GM19328 (cell line): ENCODE measurements around the gene MSRB1.
"Not testable (repeated sequence)": the region's sequence is repeated elsewhere in the genome, so short reads cannot be mapped to it uniquely, and the experiment has no call there.

Experiments used
- ATAC-seq: cut with Tn5 transposase; IDR thresholded peaks from one replicate; pipeline ENCODE4 v1.9.1; 2021; ENCODE audit warnings: mild to moderate bottlenecking, moderate library complexity; ENCODE audit not compliant: unreplicated experiment

Gene MSRB1

DNA sequence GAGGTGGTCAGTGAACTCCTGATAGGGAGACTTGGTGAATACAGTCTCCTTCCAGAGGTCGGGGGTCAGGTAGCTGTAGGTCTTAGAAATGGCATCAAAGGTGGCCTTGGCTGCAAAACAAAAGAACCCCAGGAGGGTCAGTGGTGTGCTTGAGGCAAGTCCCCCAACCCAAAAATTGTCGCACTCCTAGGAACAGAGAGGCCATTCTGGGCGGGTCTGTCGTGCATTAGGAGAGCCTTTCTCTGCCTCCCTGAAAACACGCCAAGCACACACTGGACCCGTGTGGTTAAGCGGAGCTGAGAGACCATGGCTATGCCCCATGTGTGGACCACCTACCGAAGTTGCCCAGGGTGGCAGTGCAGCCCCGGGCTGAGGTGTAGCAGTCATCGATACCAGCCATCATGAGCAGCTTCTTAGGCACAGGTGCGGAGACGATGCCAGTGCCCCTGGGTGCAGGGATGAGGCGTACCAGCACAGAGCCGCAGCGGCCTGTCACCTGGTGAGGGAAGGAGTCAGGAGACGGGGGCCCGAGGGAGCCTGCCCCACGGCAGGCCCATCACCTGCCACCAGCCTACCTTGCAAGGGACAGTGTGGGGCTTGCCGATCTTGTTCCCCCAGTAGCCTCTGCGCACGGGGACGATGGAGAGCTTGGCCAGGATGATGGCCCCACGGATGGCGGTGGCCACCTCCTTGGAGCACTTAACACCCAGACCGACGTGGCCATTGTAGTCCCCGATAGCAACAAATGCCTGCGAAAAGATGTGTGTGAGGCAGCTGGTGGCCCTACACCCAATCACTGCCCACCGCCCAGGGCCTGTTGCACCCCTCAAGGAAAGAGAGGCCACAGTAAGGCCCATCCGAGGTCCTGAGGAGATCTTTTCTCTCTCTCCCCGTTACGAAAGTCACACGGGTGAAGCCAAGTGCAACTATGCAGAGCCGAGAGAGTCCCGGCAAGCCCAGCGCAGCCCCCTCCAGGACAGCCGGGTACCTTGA lies 19.5 kb upstream of the MSRB1 start:
- ATAC-seq = not testable (repeated sequence)

GRCh38 chr16:1961651-1962067 lies 18.7 kb upstream of the MSRB1 start:
- no peak for ATAC-seq

- ATAC-seq = no peak
These were observed 17.9 kb upstream of the MSRB1 start for GRCh38 chr16:1960665-1961630.

- ATAC-seq = peak; percentile 59
These were observed 16.5 kb upstream of the MSRB1 start, which contains the start of gene NDUFB10 for GRCh38 chr16:1959269-1960039. NDUFB10 (plus strand) TSS chr16:1959538; CDS start chr16:1959625, 87 bp downstream.

GRCh38 chr16:1958715-1959268 lies 15.8 kb upstream of the MSRB1 start:
- no peak for ATAC-seq

DNA sequence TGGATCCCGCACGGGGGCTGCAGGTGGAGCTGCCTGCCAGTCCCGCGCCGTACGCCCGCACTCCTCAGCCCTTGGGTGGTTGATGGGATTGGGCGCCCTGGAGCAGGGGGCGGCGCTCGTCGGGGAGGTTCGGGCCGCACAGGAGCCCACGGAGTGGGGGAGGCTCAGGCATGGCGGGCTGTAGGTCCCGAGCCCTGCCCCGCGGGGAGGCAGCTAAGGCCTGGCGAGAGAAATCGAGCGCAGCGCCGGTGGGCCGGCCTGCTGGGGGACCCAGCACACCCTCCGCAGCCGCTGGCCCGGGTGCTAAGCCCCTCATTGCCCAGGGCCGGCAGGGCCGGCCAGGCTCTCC lies 15.1 kb upstream of the MSRB1 start:
- not testable (repeated sequence) for ATAC-seq

DNA sequence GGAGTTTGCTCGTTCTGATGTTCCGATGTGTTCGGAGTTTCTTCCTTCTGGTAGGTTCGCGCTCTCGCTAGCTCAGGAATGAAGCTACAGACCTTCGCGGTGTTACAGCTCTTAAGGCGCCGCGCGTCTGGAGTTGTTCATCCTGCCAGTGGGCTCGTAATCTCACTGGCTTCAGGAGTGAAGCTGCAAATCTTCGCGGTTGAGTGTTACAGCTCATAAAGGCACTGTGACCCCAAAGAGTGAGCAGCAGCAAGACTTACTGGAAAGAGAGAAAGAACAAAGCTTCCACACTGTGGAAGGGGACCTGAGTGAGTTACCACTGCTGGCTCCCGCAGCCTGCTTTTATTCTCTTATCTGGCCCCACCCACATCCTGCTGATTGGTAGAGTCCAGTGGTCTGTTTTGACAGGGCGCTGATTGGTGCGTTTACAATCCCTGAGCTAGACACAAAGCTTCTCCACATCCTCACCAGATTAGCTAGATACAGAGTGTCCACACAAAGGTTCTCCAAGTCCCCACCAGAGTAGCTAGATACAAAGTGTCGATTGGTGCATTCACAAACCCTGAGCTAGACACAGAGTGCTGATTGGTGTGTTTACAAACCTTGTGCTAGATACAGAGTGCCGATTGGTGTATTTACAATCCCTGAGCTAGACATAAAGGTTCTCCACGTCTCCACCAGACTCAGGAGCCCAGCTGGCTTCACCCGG lies 14.6 kb upstream of the MSRB1 start:
- not testable (repeated sequence) for ATAC-seq

DNA sequence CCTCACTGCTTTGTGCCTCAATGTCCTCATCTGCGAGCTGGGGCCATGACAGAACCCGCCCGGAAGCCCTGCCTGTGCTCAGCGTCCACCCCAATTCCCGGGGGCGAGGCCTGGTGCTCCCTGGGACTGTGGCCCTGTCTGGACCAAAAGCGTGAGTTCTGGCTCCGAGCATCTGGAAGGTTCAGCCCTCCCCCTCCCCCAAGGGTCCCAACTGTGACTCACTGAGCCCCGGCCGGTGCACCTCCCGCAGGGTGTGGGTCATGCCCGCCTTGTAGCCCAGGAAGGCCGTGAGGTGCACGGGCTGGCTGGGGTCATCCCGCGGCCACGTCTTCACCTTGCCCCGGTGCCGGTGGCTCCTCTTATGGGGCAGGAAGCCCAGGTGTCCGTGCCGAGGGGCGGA lies 10.7 kb upstream of the MSRB1 start:
- ATAC-seq = no peak

DNA sequence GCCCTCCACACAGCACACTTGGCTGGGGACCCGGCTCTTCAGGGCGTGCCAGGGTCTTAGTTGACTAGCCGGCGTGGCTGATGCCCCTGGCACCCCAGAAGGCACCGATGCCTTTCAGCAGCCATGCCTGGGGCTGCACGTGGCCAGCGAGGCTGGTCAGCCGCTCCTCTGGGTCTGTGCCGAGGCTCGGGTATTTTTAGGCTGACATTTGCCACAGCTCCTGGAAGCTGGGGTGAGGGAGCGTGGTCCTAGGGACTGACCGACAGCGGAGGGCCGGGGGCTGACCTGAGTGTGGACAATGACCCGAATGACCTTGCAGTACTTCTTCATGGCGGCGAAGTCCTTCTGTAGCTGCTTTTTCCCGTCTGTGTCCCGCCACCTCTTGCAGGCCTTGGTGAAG lies 7.6 kb upstream of the MSRB1 start:
- no peak for ATAC-seq

GRCh38 chr16:1950047-1950446 lies 7.0 kb upstream of the MSRB1 start:
- no peak for ATAC-seq

DNA sequence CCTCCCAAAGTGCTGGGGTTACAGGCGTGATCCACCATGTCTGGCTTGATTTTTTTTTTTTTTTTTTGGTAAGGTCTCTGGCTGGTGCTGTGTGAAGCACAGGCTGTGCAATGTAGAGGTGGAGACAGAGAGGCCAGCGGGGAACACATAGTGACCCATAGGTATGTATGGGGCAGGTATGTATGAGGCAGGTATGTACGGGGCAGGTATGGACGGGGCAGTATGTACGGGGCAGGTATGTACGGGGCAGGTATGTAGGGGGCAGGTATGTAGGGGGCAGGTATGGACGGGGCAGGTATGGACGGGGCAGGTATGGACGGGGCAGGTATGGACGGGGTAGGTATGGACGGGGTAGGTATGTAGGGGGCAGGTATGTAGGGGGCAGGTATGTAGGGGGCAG lies 6.5 kb upstream of the MSRB1 start:
- ATAC-seq = no peak

DNA sequence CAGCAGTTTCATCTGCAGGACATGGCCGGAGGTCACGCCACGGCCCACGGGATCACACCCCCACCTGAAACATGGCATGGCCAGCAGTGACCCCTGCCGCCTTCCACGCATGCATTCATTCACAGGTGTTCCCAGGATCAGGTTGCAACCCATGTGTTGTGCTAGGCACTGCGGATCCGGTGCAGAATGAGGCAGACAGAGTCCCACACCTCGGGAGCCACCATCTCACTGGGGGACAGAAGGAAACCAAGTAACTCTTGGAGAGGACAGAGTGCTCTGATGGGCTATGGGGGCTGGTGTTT lies 4.3 kb upstream of the MSRB1 start:
- ATAC-seq = no peak

DNA sequence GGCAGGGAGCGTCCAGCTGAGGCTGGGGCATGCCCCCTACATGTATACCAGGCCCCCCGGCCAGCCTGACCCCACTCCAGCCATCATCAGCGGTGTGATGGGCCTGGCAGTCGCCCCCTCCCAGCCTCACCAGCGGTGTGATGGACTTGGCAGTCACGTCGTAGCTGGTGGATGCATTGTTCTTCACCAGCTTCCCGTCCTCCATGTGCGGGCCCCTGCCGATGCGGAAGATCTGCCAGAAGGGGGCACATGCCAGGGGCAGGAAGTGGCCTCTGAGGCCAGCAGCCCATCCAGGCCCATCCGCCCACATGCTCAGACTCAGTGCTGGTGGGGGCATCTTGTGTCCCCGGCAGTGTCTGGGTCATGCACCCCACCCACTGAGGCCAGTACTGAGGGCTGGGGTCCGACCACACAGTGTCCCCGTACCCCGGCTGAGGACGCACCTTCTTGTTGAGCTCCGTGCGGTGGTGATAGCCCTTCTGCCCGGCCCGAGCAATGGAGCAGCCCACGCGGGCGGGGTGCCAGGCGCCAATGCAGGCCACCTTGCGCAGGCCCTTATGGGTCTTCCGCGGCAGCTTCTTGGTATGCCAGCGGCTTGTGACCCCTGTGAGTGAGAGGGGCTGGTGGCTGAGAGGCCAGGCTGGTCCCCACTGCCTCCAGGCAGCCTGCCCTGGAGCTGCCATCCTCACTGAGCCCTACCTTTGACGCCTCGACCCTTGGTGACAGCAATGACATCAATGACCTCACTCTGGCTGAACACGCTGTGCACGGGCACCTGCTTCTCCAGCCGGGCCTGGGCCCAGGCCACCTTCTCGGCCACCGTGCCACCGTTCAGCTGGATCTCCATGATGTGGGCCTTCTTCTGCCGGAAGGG lies 3.7 kb upstream of the MSRB1 start:
- ATAC-seq = no peak

- no peak for ATAC-seq
These were observed 2.8 kb upstream of the MSRB1 start for GRCh38 chr16:1945559-1946391.

DNA sequence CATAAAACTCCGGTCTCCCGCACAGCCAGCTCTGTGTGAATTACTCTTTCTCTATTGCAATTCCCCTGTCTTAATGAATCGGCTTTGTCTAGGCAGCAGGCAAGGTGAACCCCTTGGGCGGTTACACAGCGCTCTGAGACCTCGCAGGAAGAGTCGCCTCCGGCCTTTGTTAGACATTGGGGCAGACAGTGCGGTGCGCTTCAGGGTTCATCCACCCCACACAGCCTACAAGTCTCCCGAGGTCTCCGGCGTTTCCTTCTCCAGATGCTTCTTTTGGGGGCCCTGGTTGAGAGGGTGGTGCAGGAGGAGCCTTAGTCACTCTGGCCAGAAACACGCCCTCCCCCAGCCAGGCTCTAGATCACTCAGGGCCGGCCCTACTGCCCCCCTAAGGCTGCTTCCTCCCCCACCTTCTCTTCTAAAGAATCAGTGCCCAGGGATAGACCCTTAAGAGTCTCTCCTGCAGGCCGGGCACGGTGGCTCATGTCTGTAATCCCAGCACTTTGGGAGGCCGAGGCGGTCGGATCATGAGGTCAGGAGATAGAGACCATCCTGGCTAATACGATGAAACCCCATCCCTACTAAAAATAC lies 1.7 kb upstream of the MSRB1 start:
- no peak for ATAC-seq

GRCh38 chr16:1942047-1942809 lies 771 bp downstream of the MSRB1 start:
- no peak for ATAC-seq
